Peyer's patch (tissue), 4 donors: ENCODE measurements around the gene SMURF2.

ENCODE experiments used
- POLR2A ChIP-seq, 2 donors: fragments of 450-650 bp; IDR thresholded peaks; one replicate each; pipeline ENCODE4 v1.5.1; 2017; ENCODE audit warnings: antibody characterized with exemption in 2 of 2, mild to moderate bottlenecking in 2 of 2, moderate library complexity in 2 of 2
- TF ChIP-seq, protein P1 (sequence below), 6 experiments: fragments of 450-650 bp in 4 of 6; fragments of 200-600 bp in 2 of 6; sonication (generic) in 1 of 6; IDR thresholded peaks; one replicate each; pipeline ENCODE4 v1.5.1; 2017 to 2019; ENCODE audit warnings: antibody characterized with exemption in 6 of 6, mild to moderate bottlenecking in 3 of 6, moderate library complexity in 1 of 6

DNA sequence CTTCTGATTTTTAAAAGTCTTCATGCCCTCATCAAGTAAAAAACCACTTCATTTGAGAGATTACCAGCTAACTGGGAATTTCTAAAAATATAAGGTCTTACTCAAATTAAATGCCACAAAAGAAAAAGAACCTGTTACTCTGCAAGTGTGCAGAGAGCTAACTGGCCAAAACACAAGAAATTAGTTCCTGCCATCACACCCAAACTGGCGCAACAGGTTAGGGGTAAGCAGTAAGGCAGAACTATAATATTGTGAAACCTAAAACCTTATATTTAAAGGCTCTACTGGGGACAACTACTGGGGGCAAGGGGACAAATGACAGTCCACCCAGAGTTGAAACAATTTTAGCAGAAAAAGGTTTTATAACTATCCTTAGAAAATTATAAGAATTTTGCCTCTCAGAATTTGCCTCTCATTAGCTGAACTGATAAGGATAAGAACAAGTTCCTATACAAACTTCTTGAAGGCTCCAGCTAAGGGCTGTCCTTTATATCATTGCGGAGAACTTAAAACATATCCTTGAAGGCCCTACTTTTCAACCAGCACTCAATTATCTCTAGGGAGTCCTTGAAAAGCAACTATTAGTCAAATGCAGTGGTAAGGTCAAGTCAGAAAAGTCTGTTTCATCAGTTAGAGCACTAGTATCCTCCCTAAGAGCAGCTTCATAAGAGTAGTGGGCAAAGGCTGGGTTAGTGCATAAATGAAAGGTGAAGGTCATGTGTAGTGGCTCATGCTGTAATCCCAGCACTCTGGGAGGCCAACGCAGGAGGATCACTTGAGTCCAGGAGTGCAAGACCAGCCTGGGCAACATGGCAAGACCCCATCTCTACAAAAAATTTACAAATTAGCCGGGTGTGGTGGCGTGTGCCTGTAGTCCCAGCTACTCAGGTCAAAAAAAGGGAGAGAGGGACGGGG is 31.5 kb downstream of the SMURF2 start:
- TF ChIP-seq, protein P1, sequence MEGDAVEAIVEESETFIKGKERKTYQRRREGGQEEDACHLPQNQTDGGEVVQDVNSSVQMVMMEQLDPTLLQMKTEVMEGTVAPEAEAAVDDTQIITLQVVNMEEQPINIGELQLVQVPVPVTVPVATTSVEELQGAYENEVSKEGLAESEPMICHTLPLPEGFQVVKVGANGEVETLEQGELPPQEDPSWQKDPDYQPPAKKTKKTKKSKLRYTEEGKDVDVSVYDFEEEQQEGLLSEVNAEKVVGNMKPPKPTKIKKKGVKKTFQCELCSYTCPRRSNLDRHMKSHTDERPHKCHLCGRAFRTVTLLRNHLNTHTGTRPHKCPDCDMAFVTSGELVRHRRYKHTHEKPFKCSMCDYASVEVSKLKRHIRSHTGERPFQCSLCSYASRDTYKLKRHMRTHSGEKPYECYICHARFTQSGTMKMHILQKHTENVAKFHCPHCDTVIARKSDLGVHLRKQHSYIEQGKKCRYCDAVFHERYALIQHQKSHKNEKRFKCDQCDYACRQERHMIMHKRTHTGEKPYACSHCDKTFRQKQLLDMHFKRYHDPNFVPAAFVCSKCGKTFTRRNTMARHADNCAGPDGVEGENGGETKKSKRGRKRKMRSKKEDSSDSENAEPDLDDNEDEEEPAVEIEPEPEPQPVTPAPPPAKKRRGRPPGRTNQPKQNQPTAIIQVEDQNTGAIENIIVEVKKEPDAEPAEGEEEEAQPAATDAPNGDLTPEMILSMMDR (IDR thresholded peaks at IDR 0.05) = no peak
- TF ChIP-seq POLR2A (IDR thresholded peaks at IDR 0.05) = no peak
